Activated CD8-positive, alpha-beta memory T cell treated with anti-CD3 and anti-CD28 coated beads, Interleukin-2, amount 50 U/mL, for 1 hour (primary cell): Measurements from ENCODE around the gene ZNG1B.
"Not testable (repeated sequence)": the region's sequence is repeated elsewhere in the genome, so short reads cannot be mapped to it uniquely, and the experiment has no call there.

Experiments
- DNase-seq: peaks from one replicate; pipeline ENCODE4 v3.0.0-alpha.2; 2020; ENCODE audit errors: extremely low read depth

Gene ZNG1B

GRCh38 chr2:113503094-113504042, 65.9 kb downstream of the ZNG1B start:
- not testable (repeated sequence) for DNase-seq

DNA sequence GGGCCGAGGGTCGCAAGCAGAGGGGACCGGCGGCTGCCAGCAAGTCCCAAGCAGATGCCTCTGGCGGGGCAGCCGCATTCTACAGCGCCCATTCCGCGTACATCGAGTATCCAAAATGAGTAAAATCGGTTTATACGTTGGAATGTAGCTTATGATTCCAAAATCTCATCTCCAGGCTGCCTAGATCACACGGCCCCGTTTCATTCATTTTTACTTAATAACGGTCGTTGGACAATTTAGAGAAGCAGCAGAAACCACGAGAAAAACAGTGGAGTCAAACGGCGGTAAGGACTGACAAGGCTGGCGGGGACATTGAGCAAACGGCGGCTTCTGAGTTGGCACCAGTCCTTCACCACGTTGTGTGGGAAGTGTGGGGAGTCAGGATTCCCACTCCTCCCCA, 66.6 kb downstream of the ZNG1B start:
- DNase-seq, result not testable (repeated sequence)

GRCh38 chr2:113507394-113508140, 70.1 kb downstream of the ZNG1B start:
- not testable (repeated sequence) for DNase-seq

GRCh38 chr2:113508187-113508586, 70.7 kb downstream of the ZNG1B start:
- DNase-seq, result not testable (repeated sequence)

- not testable (repeated sequence) for DNase-seq
Observed at GRCh38 chr2:113510913-113511312, 73.4 kb downstream of the ZNG1B start.

GRCh38 chr2:113511859-113512258, 74.4 kb downstream of the ZNG1B start:
- not testable (repeated sequence) for DNase-seq

DNA sequence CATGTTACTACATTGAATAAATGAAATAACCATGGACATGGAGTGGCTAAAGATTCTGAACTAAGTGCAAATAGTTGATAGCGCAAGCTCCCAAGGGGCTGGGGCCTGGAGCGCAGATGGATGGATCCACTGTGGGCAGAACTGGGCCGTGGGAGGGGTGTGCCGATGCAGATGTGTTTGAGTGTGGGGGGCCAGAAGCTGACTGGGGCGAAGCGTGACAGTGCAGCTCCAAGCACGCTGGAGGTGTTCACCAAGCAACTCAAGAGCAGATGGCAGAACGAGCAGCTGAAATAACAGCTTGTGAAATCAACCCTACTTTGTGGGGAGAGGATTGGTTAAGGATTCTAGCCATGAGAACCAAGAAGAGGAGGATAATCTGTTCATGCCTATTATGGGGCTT, 78.0 kb downstream of the ZNG1B start:
- DNase-seq, result not testable (repeated sequence)

DNA sequence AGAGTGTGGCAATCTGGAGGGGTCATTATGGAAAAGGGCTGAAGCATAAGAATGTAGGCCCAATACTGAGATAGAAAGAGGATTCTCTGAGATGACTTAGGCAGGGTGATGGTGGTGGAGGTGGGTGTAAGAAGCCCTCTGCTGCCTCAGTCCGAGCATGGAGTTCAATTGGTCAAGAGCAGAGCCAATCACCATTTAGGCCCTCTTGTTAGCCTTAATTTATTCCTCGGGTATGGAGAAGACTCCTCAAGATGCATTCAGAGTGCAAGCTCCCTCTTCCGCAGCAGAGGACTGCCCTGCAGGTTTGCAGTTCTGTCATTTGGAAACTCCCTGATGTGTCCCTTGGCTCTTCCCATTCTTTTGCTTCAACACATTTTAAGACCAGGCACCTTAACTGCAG, 78.5 kb downstream of the ZNG1B start:
- not testable (repeated sequence) for DNase-seq

DNA sequence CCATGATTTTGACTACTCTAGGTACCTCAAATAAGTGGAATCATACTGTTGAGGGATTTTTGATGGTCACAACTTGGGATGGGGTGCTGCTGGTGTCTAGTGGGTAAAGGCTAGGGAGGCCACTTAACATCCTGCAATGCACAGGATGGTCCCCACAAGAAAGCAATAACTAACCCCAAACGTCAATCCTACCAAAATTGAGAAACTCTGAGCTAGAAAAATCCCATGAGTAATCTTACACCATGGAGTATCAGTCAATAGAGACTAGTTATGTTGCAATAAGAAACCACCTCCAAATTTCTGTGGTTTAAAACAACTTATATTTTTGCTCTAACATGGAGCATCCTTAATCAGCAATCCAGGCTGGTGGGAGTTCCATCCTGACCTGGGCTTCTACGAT, 79.5 kb downstream of the ZNG1B start:
- DNase-seq, result not testable (repeated sequence)

- not testable (repeated sequence) for DNase-seq
Observed at GRCh38 chr2:113520837-113521236, 83.3 kb downstream of the ZNG1B start.

DNA sequence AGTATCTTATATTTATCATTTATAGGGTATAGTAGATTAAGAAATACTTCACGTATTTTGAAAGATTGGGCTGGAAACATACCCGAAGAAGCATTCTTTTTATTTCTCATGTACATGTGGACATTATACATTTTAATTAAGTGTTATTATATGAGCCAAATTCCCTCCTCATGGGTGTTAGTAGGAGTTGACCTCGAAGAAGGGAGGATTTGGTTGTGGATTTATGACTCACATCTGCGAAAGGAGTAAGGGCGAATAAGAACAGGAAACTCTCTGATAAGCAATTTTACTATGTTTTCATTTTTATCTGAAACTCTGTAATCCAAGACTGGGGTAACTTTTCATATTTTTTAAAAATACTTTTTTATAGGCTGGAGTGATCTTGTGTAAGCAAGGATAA, 84.0 kb downstream of the ZNG1B start:
- not testable (repeated sequence) for DNase-seq

DNA sequence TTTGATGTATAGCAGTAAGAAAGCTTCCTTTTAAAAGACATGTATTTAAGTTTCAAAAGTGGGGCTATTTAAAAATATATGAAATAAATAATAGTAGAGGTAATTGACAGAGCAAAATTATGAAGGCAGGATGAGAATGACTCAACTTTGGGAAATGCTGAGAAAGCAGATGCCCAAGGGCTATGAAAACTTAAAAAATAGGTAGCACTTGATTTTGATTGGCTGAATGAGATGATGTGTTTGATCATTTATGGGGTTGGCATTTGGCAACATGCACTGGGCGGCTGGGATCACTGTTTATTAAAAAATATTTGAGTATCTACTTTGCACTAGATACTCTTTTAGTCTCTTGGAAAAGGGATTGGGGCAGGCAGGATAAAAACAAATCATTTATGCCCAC, 87.5 kb downstream of the ZNG1B start:
- not testable (repeated sequence) for DNase-seq

DNA sequence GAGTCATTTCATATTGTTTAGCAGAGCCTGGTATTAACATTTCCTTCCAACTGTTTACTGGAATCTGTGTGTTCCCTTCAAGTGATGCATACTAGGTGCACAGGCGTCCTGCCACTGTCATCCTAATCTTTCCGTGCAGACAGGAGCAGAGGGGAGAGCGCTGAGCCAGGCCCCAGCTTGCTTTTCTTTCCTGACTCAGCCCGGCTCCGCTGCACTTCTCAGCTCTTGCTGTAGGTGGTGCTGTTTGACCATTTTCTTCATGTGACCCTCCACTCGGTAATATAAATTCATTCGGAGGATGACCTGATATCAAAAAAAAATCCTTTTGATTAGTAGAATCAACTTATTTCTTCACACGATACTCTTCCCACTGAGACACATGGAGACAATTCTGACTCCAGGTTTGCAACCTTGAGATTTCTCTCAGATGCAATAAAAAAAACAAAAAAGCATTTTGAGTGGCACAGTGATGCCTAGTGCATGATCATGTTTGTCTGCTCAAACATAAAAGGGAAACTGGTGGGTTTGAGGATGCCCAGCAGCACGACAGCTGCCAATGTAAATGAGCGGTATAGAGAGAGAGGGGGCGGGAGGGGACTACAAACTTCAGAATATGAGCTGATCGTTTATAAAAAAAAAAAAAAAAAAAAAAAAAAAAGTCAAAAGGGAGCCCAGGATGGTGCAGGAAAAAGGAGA, 90.0 kb downstream of the ZNG1B start:
- DNase-seq, result not testable (repeated sequence)

DNA sequence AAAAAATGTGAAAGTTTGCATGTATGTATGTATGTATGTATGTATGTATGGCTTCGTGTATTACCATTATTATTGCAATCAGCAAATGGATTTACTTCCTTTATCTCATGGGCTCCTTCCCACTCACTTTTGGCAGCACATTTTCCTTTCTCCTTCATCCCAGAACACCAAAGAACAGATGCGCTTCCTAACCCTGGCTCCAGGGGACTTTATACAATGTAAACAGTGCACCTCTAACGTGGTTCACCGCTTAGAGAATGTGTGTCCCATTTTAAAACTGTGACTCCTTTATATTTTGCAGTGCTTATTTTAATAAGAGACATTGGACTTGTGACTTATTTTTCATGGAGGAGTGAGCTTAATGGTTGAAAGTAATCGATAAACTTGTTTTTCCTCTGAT, 90.6 kb downstream of the ZNG1B start:
- not testable (repeated sequence) for DNase-seq

DNA sequence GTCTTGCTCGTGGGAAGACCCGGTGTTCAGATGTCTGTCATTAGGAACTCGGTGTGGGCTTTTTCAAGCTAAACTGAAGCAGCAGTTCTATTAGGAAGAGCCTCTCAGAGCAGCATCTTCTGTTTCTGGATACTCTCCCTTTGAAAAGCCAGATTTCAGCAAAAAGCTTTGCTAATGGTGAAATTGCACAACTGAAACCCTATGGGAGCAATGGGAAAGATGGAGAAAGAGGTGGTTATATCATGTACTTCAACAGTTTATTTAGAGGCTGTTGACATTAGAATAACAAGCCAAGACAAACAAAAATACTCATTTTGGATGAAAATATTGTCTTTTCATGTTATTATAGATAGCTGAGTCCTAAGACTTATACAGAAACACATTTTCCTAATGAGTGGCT, 91.4 kb downstream of the ZNG1B start:
- DNase-seq, result not testable (repeated sequence)

DNA sequence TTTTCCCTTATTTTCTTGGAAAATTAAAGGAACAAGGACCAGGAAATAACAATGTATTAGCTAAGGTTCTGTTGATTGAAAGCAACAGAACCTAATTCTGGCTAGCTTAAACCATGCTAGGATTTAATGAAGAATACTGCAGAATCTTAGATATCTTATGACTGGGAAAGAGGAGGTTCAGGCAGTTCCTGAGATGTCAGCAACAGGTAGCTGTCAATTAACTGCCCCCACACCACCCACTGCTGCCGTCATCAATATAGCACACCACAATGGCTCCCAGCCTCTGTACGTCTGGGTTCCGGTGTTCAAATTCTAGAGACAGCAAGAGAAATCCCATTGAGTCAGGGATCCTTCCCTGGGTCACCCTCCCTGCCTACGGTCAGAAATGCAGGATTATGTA, 95.5 kb downstream of the ZNG1B start:
- DNase-seq, result not testable (repeated sequence)

DNA sequence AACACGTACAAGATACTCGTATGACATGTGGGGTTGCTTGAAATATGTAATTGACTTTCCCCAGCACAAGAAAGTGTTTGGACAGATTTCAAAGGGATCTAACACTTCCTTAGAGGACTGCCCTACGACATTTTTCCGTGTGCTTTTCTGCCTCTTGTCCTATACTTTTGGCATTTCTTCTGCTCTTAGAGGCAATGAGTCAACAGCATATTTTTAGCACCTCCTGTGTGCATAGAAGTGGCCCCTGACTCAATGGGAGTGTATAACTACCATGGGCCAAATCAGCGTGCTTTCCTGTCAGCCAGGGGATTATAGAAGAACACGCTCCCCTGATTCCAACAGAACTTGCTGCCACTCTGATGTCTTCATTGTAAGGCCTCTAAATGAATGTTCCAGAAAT, 99.1 kb downstream of the ZNG1B start:
- not testable (repeated sequence) for DNase-seq

DNA sequence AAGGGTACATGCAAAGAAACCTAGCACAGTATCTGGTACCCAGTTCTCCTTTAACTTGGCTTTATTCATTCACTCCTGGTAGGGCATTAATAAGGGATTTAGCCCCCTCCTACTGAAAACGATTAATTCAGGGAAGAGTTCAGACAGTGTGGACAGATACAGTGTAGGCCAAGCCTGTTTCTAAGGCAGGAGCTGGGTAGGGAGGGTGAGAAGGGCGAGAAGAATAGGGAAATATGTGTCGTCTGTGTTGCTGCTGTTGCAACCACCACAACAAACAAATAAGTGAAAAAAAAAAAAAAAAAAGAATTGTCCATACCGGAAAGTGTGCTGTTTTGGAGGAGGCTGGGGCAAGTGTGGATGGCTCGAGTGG, 103.3 kb downstream of the ZNG1B start:
- not testable (repeated sequence) for DNase-seq

DNA sequence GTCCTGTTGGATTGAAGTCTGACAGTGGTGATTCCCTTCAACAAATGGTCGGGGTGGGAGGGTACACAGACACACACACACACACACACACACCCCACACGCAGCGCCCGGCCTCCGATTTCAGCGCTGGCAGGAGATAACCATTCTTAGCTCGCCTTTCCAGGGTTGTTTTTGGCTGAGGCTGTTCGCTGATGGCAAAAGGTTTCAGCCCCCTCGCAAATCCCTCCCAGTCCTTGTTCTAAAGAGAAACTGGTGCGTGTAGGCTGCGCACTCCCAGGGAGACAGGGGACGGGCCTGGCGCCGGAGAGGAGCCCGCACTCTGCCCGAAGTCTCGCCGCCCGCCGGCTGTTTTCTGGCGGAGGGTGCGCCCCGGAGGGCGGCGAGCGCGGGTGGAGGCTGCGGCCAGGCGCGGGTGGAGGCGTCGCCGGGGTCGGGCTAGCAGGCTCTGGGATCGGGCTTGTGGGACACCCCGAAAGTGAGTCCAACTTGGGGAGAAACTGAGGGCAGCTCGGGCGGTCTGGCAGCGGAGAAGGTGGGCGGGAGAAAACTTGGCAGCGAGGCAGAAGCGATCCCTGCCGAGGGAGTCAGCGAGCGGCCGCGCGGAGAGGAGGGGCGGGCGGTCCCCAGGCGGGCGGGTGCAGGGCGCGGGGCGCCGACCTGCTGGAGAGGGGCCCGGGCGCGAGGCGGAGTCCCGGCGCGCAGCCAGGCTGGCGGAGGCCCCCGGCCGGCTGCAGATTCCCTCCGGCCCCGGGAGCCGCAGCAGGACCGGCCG, 103.9 kb downstream of the ZNG1B start:
- DNase-seq, result not testable (repeated sequence)

DNA sequence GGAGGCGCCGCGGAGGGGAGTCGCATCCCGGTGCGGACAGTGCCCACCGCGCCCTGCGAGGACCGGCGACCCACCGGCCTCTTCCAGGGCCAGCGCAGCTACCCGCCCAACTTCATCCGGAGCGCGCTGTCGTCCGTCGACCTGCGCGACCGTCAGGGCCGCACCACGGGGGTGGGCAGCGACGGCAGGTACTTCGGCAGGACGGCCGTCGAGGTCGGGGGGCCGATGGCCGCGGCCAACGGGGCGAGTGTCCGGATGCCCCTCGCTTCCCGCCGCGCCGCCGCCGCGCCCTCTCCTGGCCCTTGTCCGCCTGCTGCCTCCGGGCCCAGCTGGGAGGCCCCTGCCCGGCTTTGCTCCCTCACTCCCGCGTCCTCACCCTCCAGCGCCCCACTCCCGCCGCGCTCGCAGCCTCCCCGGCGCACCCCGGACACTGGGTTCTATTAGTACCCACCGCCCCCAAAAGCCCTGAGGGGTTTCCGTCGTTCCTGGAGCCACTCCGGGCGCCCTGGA, 104.5 kb downstream of the ZNG1B start:
- DNase-seq, result not testable (repeated sequence)

GRCh38 chr2:113542529-113542928, 105.0 kb downstream of the ZNG1B start:
- not testable (repeated sequence) for DNase-seq
